HG03432 (cell line): ENCODE data around the gene TC2N.
"Not testable (repeated sequence)": the region's sequence is repeated elsewhere in the genome, so short reads cannot be mapped to it uniquely, and the experiment has no call there.

Experiments used
- ATAC-seq: cut with Tn5 transposase; IDR thresholded peaks from one replicate; pipeline ENCODE4 v1.9.1; 2021; ENCODE audit warnings: mild to moderate bottlenecking, moderate library complexity; ENCODE audit not compliant: unreplicated experiment

Gene TC2N

GRCh38 chr14:91889477-91890211, 22.3 kb upstream of the TC2N start:
- no peak for ATAC-seq

DNA sequence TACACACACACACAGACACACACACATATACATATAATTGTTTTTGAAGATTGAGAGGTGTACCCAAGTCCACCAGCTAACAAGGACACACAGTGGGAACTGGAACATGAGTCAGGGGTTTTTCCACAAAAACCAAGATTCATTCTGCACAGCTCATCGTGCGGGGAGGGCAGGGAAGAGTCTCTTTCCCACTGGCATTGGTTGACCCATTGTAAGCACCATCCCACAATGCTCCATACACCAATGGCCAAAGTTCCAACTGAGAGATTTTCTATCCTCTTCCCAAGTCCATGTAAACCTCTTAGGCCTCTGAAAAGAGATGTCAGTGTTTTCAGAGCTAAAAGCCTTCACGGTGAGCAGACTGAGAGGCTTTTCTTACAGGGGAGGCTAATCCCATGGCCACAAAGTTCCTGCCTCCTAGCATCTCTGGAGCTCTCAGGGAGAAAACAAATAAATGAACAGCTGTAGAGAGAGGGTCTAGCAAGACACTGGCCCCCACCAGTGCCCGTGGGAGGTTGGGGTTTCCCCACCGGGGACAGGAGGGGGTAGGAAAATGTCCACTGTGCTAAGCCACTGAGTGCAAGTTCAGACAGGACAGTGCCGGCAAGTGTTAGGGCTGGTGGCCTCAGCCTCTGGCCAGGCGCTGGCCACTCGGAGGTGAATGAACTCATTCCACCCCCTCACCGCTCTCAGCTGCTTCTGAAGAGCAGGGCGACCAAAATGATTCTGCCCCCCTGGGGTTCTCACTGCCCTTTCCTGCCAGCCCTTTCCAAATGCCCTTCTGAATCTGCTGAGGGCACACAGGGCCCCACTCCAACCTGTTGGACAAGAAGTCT, 21.5 kb upstream of the TC2N start:
- ATAC-seq, result no peak

- ATAC-seq, result no peak
These were observed 19.6 kb upstream of the TC2N start for GRCh38 chr14:91886961-91887360.

DNA sequence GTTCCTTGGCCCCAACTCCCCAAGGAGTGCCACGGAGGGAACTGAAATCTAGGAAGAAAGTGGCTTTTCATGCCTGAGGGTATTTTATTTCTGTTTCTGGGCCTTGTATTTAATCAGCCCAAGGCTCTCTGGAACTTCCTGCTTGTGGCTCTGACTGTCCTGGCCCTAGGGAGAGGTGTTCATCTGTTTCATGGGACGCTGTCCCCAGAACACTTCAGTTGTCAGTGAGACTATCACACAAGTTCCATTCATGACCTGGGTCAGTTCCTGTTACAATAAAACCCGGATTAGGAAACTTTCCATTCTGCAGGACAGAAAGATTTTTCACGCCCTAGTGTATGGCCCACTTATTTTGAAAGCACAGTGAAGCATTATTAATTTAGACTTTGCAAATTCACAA, 18.5 kb upstream of the TC2N start:
- no peak for ATAC-seq

- ATAC-seq, result no peak
These were observed 17.9 kb upstream of the TC2N start for GRCh38 chr14:91885113-91885712.

- ATAC-seq, result no peak
These were observed 17.3 kb upstream of the TC2N start for GRCh38 chr14:91884664-91885063.

- no peak for ATAC-seq
These were observed 16.4 kb upstream of the TC2N start for GRCh38 chr14:91883753-91884152.

GRCh38 chr14:91882776-91883175, 15.4 kb upstream of the TC2N start:
- ATAC-seq, result no peak

DNA sequence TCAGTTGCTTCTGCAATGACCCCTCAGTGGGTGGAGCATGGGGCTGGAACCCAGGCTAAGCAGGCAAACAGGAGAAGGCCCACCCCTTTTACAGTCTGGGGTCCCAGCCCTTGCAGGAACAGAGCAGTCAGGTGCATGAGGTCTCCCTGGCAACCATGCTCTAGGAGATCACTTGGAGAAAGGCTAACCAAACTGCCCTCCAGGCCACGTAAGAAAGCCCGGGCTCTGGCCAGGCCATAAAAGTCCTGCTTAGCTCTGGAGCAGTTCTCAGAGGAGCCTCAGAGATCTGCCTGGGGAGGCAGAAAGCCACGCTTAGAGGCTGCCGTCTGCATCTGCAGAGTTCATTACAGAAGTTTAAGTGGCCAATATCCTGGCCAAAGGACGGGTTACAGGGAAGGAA, 15.0 kb upstream of the TC2N start:
- ATAC-seq, result no peak

- ATAC-seq, result no peak
These were observed 11.9 kb upstream of the TC2N start for GRCh38 chr14:91879196-91879595.

GRCh38 chr14:91878274-91878673, 10.9 kb upstream of the TC2N start:
- ATAC-seq, result no peak

DNA sequence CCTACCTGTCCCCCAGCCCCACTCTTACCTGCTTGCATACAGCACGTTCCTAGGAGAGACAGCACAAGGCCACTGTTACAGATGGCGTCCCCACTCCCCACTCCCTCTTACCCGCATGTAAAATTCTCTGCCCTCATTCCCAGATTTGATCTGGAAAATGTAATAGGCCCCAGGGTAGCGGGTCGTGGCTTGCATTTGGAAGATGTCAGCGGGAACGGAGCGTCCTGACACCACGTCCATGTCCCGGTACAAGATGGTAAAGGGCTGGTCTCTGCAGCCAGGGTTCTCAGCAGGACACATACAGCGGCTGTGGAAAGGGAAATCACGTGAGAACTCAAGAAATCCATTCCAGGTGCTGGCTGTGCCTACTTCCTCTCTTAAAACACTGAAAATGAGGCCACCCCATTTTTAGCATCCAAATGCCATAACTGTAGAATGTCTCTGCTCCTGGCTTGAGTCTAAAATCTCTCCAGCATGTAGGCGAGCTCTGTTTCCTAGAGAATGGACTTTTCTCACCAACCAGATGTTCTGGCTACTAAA, 10.1 kb upstream of the TC2N start:
- ATAC-seq, result no peak

DNA sequence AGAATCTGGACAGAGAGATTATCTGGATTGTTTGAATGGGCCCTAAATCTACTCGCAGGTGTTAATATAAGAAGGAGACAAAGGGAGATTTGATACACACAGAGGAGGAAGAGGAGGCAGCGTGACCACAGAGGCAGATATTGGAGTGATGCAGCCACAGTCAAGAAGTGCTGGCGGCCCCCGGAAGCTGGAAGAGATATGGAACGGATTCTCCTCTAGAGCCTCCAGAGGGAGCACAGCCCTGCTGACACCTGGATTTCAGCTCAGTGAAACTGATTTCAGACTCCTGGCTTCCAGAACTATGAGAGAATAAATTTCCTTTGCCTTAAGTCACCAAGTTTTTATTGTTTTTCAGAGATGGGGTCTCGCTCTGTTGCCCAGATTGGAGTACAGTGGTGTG, 9.2 kb upstream of the TC2N start:
- no peak for ATAC-seq

DNA sequence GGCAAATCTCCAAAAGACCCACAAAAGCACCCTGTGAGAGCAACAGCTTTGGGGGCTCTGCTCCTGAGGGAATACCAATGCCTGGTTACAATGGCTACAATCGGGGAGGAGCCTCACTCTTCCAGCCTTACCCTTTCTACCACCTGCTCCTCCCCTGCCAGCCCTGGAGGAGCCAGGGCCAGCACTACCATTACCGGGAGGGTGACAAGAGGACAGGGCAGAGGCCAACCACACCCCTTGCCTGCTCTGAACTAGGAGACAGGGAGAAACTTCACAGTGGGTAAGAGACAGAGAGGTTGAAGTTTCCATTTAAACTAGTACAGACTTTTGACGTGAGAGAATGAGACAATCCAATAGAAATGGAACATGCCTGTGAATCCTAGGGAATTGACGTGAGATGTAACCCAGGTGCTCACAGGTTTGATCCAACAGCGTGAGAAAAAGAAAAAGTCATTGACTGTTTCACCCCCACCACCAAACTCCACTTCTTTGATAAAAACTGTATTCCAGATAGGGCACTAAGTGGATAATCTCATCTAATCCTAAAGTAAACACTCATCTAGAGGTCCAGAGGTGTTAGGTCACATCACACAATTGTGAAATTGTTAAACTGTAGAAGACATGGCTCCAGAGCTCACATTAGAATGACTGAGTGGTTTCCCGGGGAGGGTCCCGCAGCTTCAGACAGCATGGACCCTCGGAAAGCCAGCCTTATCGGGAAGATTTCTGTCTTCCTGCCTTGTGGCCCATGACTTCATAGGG, 8.4 kb upstream of the TC2N start:
- ATAC-seq, result no peak

DNA sequence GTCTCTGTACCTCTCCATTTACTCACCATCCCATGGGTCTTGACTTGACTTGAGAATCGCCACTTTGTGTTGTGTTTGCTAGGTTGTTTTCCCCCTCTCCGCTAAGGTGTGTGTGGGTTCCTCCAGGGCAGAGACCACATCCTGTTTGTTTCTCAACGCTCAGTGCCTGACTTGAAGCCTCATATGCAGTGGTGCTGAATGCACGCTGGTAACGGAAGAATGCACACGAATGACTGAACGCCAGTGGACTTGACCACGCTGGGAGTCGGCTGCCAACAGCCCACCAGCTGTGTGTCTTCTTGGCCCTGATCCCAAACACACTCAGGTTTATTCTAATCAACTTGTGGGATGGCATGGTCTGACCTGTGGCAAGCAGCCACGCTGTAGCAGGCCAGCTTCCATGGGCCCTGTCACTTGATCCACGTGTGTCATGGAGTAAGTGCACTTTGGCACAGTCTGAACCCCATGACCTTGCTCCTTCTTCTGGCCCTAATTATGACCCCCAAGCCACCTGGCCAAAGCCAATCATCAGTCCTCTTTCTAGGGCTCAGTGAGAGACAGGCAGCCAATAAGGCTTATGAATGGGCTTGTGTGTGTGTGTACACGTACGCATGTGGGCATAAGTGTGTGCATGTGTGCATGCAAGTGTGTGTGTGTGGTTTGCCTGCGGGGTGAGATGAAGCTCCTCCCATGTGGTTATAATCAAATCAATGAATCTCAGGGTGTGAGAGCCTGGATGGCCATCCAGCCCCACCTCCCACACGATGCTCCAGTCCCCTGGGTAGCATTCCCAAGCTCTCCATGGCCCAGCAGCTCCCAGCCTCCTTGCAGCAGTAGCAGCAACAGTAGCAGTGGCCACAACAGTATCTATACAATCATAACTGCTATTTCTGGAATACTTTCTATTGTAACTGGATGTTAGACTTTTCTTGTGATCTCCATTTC, 6.4 kb upstream of the TC2N start:
- ATAC-seq, result peak; percentile 81

DNA sequence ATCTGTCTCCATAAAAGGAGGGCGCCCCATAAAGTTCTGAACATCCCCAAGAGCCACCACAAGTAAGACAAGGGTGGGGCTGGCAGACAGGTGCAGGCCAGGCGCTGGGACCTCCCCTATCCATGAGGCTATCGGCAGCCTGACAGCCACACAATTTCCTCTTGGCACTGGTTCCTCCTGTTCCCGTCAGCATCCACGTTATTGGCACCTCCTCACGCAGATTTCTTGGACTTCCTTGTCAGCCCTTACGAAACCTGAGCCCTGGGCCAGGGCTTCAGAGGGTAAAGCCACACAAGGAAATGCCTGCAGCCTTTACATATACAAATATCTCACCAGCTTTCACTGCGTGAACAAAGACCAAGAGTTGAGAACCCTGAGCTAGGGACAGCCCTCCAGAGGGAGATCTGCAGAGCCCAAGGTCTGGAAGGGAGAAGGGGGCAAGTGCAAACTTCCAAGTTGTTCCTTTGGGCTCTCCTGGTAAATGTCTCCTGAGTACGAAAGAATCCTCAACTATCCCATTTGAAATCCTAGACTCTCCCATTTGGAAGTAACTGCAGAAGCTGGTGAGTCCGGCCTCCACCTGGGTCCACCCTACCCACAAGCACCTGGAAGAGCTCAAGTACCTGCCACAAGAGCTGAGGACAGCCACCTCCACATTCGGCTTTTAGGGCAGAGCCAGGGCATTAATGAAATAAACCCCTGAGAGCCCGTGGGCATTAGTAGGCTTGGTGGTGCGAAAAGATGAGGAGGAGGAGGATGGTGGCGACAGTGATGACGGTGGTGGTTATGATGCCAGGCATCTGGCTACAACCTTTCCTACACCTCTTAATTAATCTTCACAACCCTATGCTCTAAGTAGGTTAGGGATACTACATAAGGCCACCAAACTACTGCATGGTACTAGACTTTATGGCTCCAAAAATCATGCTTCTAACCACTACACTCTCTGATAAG, 5.5 kb upstream of the TC2N start:
- peak; percentile 22 for ATAC-seq

DNA sequence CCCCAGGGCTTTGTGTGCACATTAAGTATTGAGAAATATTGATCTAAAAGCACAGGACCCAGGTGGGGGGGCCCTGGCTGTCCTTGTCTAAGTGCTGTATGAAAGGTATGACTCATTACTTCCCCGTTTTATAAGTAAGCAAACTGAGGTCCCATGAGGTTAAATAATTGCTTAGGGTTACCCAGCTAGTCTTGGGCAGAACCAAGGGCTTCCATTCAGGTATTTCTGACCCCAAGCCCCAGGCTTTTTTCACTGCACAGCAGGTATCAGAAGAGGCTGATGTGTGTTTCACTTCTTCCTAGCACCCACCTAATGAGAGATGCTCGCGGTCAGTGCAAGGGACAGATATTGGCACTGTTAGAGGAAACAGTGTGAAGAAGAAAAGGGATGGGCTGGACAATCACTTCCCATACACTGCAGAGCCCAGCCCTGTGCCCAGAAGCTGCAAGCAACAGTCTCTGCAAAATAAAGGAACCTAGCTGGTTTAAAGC, 4.7 kb upstream of the TC2N start:
- peak; percentile 55 for ATAC-seq

GRCh38 chr14:91871401-91871800, 4.1 kb upstream of the TC2N start:
- not testable (repeated sequence) for ATAC-seq

GRCh38 chr14:91870890-91871289, 3.6 kb upstream of the TC2N start:
- no peak for ATAC-seq
